Upper lobe of right lung (tissue), 1 donor: Measurements from ENCODE around the gene CCDC175. TPM values are rescaled to one million over a fixed set of nuclear protein-coding genes. Genes with fewer than 3 reads are reported as not detected.

ENCODE experiments used
- ATAC-seq: fragments of 200-7000 bp; cut with Tn5 transposase; one replicate; pipeline ENCODE4 v1.9.1; 2020; ENCODE audit warnings: mild to moderate bottlenecking, moderate library complexity
- DNase-seq: peaks from one replicate; pipeline ENCODE4 v3.0.0-alpha.2; 2020
- H3K27ac ChIP-seq: fragments of 200-600 bp; one replicate; pipeline ENCODE4 v1.8.0; 2022
- H3K27me3 ChIP-seq: fragments of 200-600 bp; one replicate; pipeline ENCODE4 v1.8.0; 2022; ENCODE audit warnings: mild to moderate bottlenecking
- H3K36me3 ChIP-seq: fragments of 200-600 bp; one replicate; pipeline ENCODE4 v1.8.0; 2022
- H3K4me1 ChIP-seq: fragments of 200-600 bp; one replicate; pipeline ENCODE4 v1.8.0; 2022
- H3K4me3 ChIP-seq: fragments of 200-600 bp; one replicate; pipeline ENCODE4 v1.8.0; 2022; ENCODE audit warnings: mild to moderate bottlenecking
- H3K9me3 ChIP-seq: fragments of 200-600 bp; one replicate; pipeline ENCODE4 v1.8.0; 2022
- intact Hi-C: fragments of 100-400 bp; cut with DNase I; formaldehyde crosslinking; loops from one replicate; pipeline ENCODE4 v1.11.0; 2022
- total RNA-seq: library from RNA; stranded (reverse); fragmentation: NEBNext Ultra II Directional; extraction: Animal tissue kit (Norgen Biotek cat#: 25700); gene quantifications from one replicate; pipeline ENCODE4 v1.2.1, GENCODE V29; 2021
- TF ChIP-seq, protein P1 (sequence below): fragments of 200-600 bp; IDR thresholded peaks from one replicate; pipeline ENCODE4 v1.8.0; 2022; ENCODE audit warnings: antibody characterized with exemption
- donor health status: DM: no; HTN: yes; CAD: no; lungs with severe emphysema.

Gene CCDC175
- total RNA-seq, 1 donor from 2014 or later = not detected

- Histone ChIP-seq H3K9me3 (no peaks in the 10 kb centered on the region), H3K4me1 (no peaks in the 10 kb centered on the region), H3K36me3 (no peaks in the 10 kb centered on the region), H3K4me3 (no peak overlapping the region), H3K27me3 (no peaks in the 10 kb centered on the region), H3K27ac (no peak overlapping the region)
- intact Hi-C loops = no loop called here
- TF ChIP-seq, protein P1, sequence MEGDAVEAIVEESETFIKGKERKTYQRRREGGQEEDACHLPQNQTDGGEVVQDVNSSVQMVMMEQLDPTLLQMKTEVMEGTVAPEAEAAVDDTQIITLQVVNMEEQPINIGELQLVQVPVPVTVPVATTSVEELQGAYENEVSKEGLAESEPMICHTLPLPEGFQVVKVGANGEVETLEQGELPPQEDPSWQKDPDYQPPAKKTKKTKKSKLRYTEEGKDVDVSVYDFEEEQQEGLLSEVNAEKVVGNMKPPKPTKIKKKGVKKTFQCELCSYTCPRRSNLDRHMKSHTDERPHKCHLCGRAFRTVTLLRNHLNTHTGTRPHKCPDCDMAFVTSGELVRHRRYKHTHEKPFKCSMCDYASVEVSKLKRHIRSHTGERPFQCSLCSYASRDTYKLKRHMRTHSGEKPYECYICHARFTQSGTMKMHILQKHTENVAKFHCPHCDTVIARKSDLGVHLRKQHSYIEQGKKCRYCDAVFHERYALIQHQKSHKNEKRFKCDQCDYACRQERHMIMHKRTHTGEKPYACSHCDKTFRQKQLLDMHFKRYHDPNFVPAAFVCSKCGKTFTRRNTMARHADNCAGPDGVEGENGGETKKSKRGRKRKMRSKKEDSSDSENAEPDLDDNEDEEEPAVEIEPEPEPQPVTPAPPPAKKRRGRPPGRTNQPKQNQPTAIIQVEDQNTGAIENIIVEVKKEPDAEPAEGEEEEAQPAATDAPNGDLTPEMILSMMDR = no peak
- ATAC-seq (no peak), DNase-seq (no peak)
Observed at GRCh38 chr14:59538936-59539335, 37.7 kb downstream of the CCDC175 start.

DNA sequence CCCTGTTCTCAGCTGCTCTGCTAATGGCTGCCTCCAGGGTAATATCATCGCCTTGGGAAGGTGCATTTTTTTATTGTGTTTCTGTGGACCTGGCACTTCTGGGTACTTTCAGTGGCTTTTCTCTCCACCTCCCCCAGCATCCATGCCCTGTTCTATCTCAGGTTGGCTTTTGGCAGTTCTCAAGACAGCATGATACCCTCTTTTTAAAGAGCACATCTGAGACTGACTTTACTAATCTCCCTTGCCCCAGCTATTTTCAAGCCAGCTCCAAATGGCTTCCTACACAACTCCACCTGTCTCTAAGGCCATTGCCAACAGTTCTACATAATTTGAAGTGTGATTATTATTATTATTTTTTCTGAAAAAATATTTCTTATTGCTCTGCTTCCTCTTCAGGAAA is 39.1 kb downstream of the CCDC175 start:
- H3K4me1 ChIP-seq = no peaks in the 10 kb centered on the region
- no peaks in the 10 kb centered on the region for H3K9me3 ChIP-seq
- H3K4me3 ChIP-seq = no peak overlapping the region
- DNase-seq = no peak
- no peak for ATAC-seq
- no peak overlapping the region for H3K27ac ChIP-seq
- H3K27me3 ChIP-seq = no peaks in the 10 kb centered on the region
- no peaks in the 10 kb centered on the region for H3K36me3 ChIP-seq
- TF ChIP-seq, protein P1 = no peak
- intact Hi-C loops = no loop called here

GRCh38 chr14:59534361-59534987 is 42.1 kb downstream of the CCDC175 start:
- Histone ChIP-seq H3K27ac (no peak overlapping the region), H3K4me3 (no peak overlapping the region), H3K27me3 (no peaks in the 10 kb centered on the region), H3K36me3 (no peaks in the 10 kb centered on the region), H3K4me1 (no peaks in the 10 kb centered on the region), H3K9me3 (no peaks in the 10 kb centered on the region)
- ATAC-seq (no peak), DNase-seq (no peak)
- TF ChIP-seq, protein P1 = no peak
- intact Hi-C loops = no loop called here

GRCh38 chr14:59532419-59532818 is 44.2 kb downstream of the CCDC175 start:
- H3K4me3 ChIP-seq = no peak overlapping the region
- DNase-seq (no peak), ATAC-seq (no peak)
- no peak overlapping the region for H3K27ac ChIP-seq
- intact Hi-C loops = no loop called here
- no peaks in the 10 kb centered on the region for H3K27me3 ChIP-seq
- TF ChIP-seq, protein P1 = no peak
- H3K4me1 ChIP-seq = no peaks in the 10 kb centered on the region
- no peaks in the 10 kb centered on the region for H3K36me3 ChIP-seq
- H3K9me3 ChIP-seq = no peaks in the 10 kb centered on the region

GRCh38 chr14:59530349-59530748 is 46.3 kb downstream of the CCDC175 start:
- TF ChIP-seq, protein P1 = no peak
- H3K27ac ChIP-seq = no peak overlapping the region
- intact Hi-C loops = no loop called here

GRCh38 chr14:59529189-59529588 is 47.4 kb downstream of the CCDC175 start:
- intact Hi-C loops = no loop called here
- DNase-seq (no peak), ATAC-seq (no peak)
- Histone ChIP-seq H3K36me3 (no peaks in the 10 kb centered on the region), H3K4me1 (no peaks in the 10 kb centered on the region), H3K27ac (no peak overlapping the region), H3K4me3 (no peak overlapping the region), H3K9me3 (no peaks in the 10 kb centered on the region), H3K27me3 (no peaks in the 10 kb centered on the region)
- TF ChIP-seq, protein P1 = no peak

More at GRCh38 chr14:59530349-59530748, 46.3 kb downstream of the CCDC175 start:
- no peaks in the 10 kb centered on the region for H3K36me3 ChIP-seq
- H3K9me3 ChIP-seq = no peaks in the 10 kb centered on the region
- ATAC-seq (no peak), DNase-seq (no peak)
- no peaks in the 10 kb centered on the region for H3K27me3 ChIP-seq
- no peaks in the 10 kb centered on the region for H3K4me1 ChIP-seq
- no peak overlapping the region for H3K4me3 ChIP-seq
